ENCODE results near the gene TMEM132A. TPM values are rescaled to one million over a fixed set of nuclear protein-coding genes. Genes with fewer than 3 reads are reported as not detected.

Gene TMEM132A
- total and polyA plus RNA-seq, 9 of the 15 experiments (the other 6 are each of a cell fraction or from before 2014, with no cell fraction given) = 0.04 to 1.1 (median 0.18) TPM; not detected in 4

GRCh38 chr11:60906132-60906972 is 17.9 kb upstream of the TMEM132A start, which contains the start of gene PRPF19 (continued):
- TF ChIP-seq CBFA2T2 (conservative IDR thresholded peaks at IDR 0.05) = no peak
- TF ChIP-seq MXD1 (CRISPR knock-in tag; IDR thresholded peaks at IDR 0.05; ENCODE audit: borderline replicate concordance, poor library complexity, severe bottlenecking) = peak; percentile 14
- peak; percentile 68 for TF ChIP-seq SMAD1 (IDR thresholded peaks at IDR 0.05; ENCODE audit: low read depth, low read length, partially characterized antibody)
- no peak for TF ChIP-seq GTF3C2 (IDR thresholded peaks at IDR 0.05; ENCODE audit: borderline replicate concordance, extremely low read depth, insufficient read length)
- no peak for TF ChIP-seq POLR3G (IDR thresholded peaks at IDR 0.05; ENCODE audit: extremely low read depth, insufficient read length, insufficient replicate concordance)
- no peak for TF ChIP-seq GTF2F1 (IDR thresholded peaks at IDR 0.05; ENCODE audit: low read depth, low read length)
- peak; percentile 65 for TF ChIP-seq PKNOX1 (IDR thresholded peaks at IDR 0.05)
- TF ChIP-seq RB1 (IDR thresholded peaks at IDR 0.05; ENCODE audit: low read depth) = peak; percentile 81; the same call in 1 of the 2 replicates
- no peak for TF ChIP-seq WHSC1 (IDR thresholded peaks at IDR 0.05; ENCODE audit: low read length)
- no peak for TF ChIP-seq NFXL1 (CRISPR knock-in tag; IDR thresholded peaks at IDR 0.05)
- no peak for TF ChIP-seq ARID1B (IDR thresholded peaks at IDR 0.05)
- no peak for TF ChIP-seq RBM39 (optimal IDR thresholded peaks at IDR 0.05; ENCODE audit: low read depth, low read length)
- TF ChIP-seq MLLT1 (IDR thresholded peaks at IDR 0.05) = no peak
- TF ChIP-seq RREB1 (CRISPR knock-in tag; IDR thresholded peaks at IDR 0.05) = no peak
